ENCODE results near the gene PSME1. TPM values are rescaled to one million over a fixed set of nuclear protein-coding genes. Genes with fewer than 3 reads are reported as not detected.
A peak's percentile ranks its signal among the peaks of the same experiment; 100 is the strongest.

PSME1 gene
- total and polyA plus RNA-seq, 7 donors: 49.2 to 122 (median 92.6) TPM

GRCh38 chr14:24114532-24115421, 21.2 kb upstream of the PSME1 start, which contains the start of the genes DCAF11 and NRL:
DCAF11 (plus strand) TSS chr14:24114777; CDS start chr14:24115595, 818 bp downstream.
NRL (minus strand) TSS chr14:24114949; CDS start chr14:24082848, 32,101 bp downstream.
- 0% methylated on average over 62 to 65 of the region's 65 CpGs for WGBS, 3 donors
- intact Hi-C loops (cut with DNase I): loop anchor here (5.0 kb wide), 1 partner anchor 33 kb away; the partner anchor contains the start of genes PSME2 (in 2 of the 2) and RNF31 (in 2 of the 2)
- H3K36me3 ChIP-seq (ENCODE audit: insufficient read depth in 1 of 2, low read depth in 1 of 2): peaks cover 0 to 34% of the 10 kb centered on the region in 2 donors
- DNase-seq (peak; percentile 98 to 99), ATAC-seq (peak; percentile 91 to 93 (median 92))
- H3K4me3 ChIP-seq: peak within 1 kb of the TSS; percentile 80
- no peaks in the 10 kb centered on the region for H3K9me3 ChIP-seq
- no peak for TF ChIP-seq CTCF (IDR thresholded peaks at IDR 0.05)
- H3K27ac ChIP-seq: peak within 1 kb of the TSS; percentile 100
- no peaks in the 10 kb centered on the region for H3K27me3 ChIP-seq (ENCODE audit: insufficient read depth in 3 of 3, low read length in 2 of 3)
- H3K4me1 ChIP-seq: peaks cover 15% of the 10 kb centered on the region

GRCh38 chr14:24115422-24116127, 20.4 kb upstream of the PSME1 start:
- DNase-seq: no peak
- H3K27me3 ChIP-seq (ENCODE audit: insufficient read depth in 3 of 3, low read length in 2 of 3): no peaks in the 10 kb centered on the region
- no peak for ATAC-seq
- H3K36me3 ChIP-seq (ENCODE audit: insufficient read depth in 1 of 2, low read depth in 1 of 2): peaks cover 0 to 42% of the 10 kb centered on the region in 2 donors
- H3K4me1 ChIP-seq: peaks cover 15% of the 10 kb centered on the region
- H3K4me3 ChIP-seq: peak overlapping the region; percentile 80
- 2 to 6% (median 3%) methylated on average over 14 of the region's 14 CpGs for WGBS, 3 donors
- no peak for TF ChIP-seq CTCF (IDR thresholded peaks at IDR 0.05)
- intact Hi-C loops (cut with DNase I): no loop called here
- H3K9me3 ChIP-seq: no peaks in the 10 kb centered on the region
- H3K27ac ChIP-seq: peak overlapping the region; percentile 100

- 80 to 86% (median 85%) methylated on average over 6 of the region's 6 CpGs for WGBS, 3 donors
- intact Hi-C loops (cut with DNase I): no loop called here
- Histone ChIP-seq H3K9me3 (no peaks in the 10 kb centered on the region), H3K36me3 (ENCODE audit: insufficient read depth in 1 of 2, low read depth in 1 of 2) (peaks cover 3 to 49% of the 10 kb centered on the region in 2 donors), H3K27me3 (ENCODE audit: insufficient read depth in 3 of 3, low read length in 2 of 3) (no peaks in the 10 kb centered on the region), H3K4me3 (peak overlapping the region; percentile 80), H3K4me1 (peaks cover 15% of the 10 kb centered on the region), H3K27ac (no peak overlapping the region)
- no peak for DNase-seq
- no peak for TF ChIP-seq CTCF (IDR thresholded peaks at IDR 0.05)
- ATAC-seq: no peak
Measured at GRCh38 chr14:24116128-24116814, 19.7 kb upstream of the PSME1 start.

- WGBS, 3 donors: 78 to 91% (median 79%) methylated on average over 6 of the region's 6 CpGs
- intact Hi-C loops (cut with DNase I): no loop called here
- Histone ChIP-seq H3K27me3 (ENCODE audit: insufficient read depth in 3 of 3, low read length in 2 of 3) (no peaks in the 10 kb centered on the region), H3K27ac (no peak overlapping the region), H3K4me3 (no peak overlapping the region), H3K36me3 (ENCODE audit: insufficient read depth in 1 of 2, low read depth in 1 of 2) (peaks cover 4 to 58% of the 10 kb centered on the region in 2 donors), H3K4me1 (peaks cover 15% of the 10 kb centered on the region), H3K9me3 (no peaks in the 10 kb centered on the region)
- DNase-seq: no peak
- no peak for TF ChIP-seq CTCF (IDR thresholded peaks at IDR 0.05)
- no peak for ATAC-seq
Measured at GRCh38 chr14:24117179-24117578, 18.8 kb upstream of the PSME1 start.

All from psoas muscle (tissue), 8 donors.